HG02884 (cell line): ENCODE measurements around the gene PRM2.
"Not testable (repeated sequence)": the region's sequence is repeated elsewhere in the genome, so short reads cannot be mapped to it uniquely, and the experiment has no call there.

ENCODE experiments used
- ATAC-seq: cut with Tn5 transposase; IDR thresholded peaks from one replicate; pipeline ENCODE4 v1.9.1; 2021; ENCODE audit warnings: mild to moderate bottlenecking, moderate library complexity; ENCODE audit not compliant: unreplicated experiment

The PRM2 gene

GRCh38 chr16:11290102-11290893 lies 14.0 kb upstream of the PRM2 start:
- ATAC-seq, result no peak

- ATAC-seq, result not testable (repeated sequence)
Observed at GRCh38 chr16:11289696-11290095, 13.4 kb upstream of the PRM2 start.

- no peak for ATAC-seq
Observed at GRCh38 chr16:11289202-11289601, 12.9 kb upstream of the PRM2 start.

- no peak for ATAC-seq
Observed at GRCh38 chr16:11285842-11286241, 9.6 kb upstream of the PRM2 start.

- ATAC-seq, result no peak
Observed at GRCh38 chr16:11283820-11284248, 7.6 kb upstream of the PRM2 start.

- no peak for ATAC-seq
Observed at GRCh38 chr16:11280616-11281522, 4.6 kb upstream of the PRM2 start, which contains the start of gene PRM1. PRM1 (minus strand) TSS chr16:11281330; CDS start chr16:11281238, 92 bp downstream.

GRCh38 chr16:11278681-11279628 lies 2.7 kb upstream of the PRM2 start:
- ATAC-seq, result no peak

- ATAC-seq, result no peak
Observed at GRCh38 chr16:11277607-11278337, 1.5 kb upstream of the PRM2 start.

- ATAC-seq, result no peak
Observed at GRCh38 chr16:11276896-11277593, 765 bp upstream of the PRM2 start.

GRCh38 chr16:11274964-11275363 lies 1.3 kb downstream of the PRM2 start:
- no peak for ATAC-seq

GRCh38 chr16:11273721-11274324 lies 2.5 kb downstream of the PRM2 start:
- no peak for ATAC-seq

- ATAC-seq, result no peak
Observed at GRCh38 chr16:11272921-11273720, 3.2 kb downstream of the PRM2 start, which contains the start of gene PRM3. PRM3 (minus strand) TSS chr16:11273629; CDS start chr16:11273595, 34 bp downstream.

- no peak for ATAC-seq
Observed at GRCh38 chr16:11272484-11272883, 3.8 kb downstream of the PRM2 start.

- no peak for ATAC-seq
Observed at GRCh38 chr16:11271610-11272009, 4.7 kb downstream of the PRM2 start.

GRCh38 chr16:11270602-11271162 lies 5.6 kb downstream of the PRM2 start:
- ATAC-seq, result no peak

GRCh38 chr16:11268921-11269375 lies 7.3 kb downstream of the PRM2 start, which contains the start of gene TNP2:
TNP2 (minus strand) TSS chr16:11269325; CDS start chr16:11269262, 63 bp downstream.
- ATAC-seq, result no peak

- ATAC-seq, result no peak
Observed at GRCh38 chr16:11265124-11265523, 11.2 kb downstream of the PRM2 start.
